SK-N-SH treated with all-trans-retinoic acid at 6 μM for 48 hours (cell line): ENCODE results near the gene RUNDC1.

ENCODE experiments used
- ARNTL ChIP-seq: fragments of 450-650 bp; formaldehyde crosslinking; IDR thresholded peaks from 2 replicates; pipeline ENCODE4 v1.5.0; 2020; ENCODE audit warnings: low read depth, mild to moderate bottlenecking, moderate library complexity, borderline replicate concordance
- ISL1 ChIP-seq: fragments of 250-450 bp; sonication (Bioruptor Pico); IDR thresholded peaks from 2 replicates; pipeline ENCODE4 v2.1.2; 2022; ENCODE audit warnings: mild to moderate bottlenecking, moderate library complexity
- PATZ1 ChIP-seq: fragments of 250-450 bp; sonication (Bioruptor Pico); IDR thresholded peaks from 2 replicates; pipeline ENCODE4 v1.8.0; 2020; ENCODE audit warnings: mild to moderate bottlenecking, moderate library complexity, borderline replicate concordance
- RARB ChIP-seq: fragments of 250-450 bp; sonication (Bioruptor Pico); IDR thresholded peaks from 2 replicates; pipeline ENCODE4 v1.8.0; 2021; ENCODE audit warnings: mild to moderate bottlenecking, moderate library complexity
- TCF4 ChIP-seq: fragments of 250-450 bp; sonication (Bioruptor Pico); IDR thresholded peaks from 2 replicates; pipeline ENCODE4 v1.8.0; 2021; ENCODE audit warnings: mild to moderate bottlenecking, moderate library complexity, borderline replicate concordance
- ZFP3 ChIP-seq: fragments of 250-450 bp; sonication (Bioruptor Pico); IDR thresholded peaks from 2 replicates; pipeline ENCODE4 v1.5.0; 2020; ENCODE audit warnings: mild to moderate bottlenecking, moderate library complexity
- ZNF565 ChIP-seq: fragments of 450-650 bp; formaldehyde crosslinking; conservative IDR thresholded peaks from 2 replicates; pipeline ENCODE4 v1.5.0; 2020; ENCODE audit warnings: low read depth, mild to moderate bottlenecking, moderate library complexity
- ZNF8 ChIP-seq: fragments of 450-650 bp; formaldehyde crosslinking; IDR thresholded peaks from 2 replicates; pipeline ENCODE4 v1.5.0; 2020; ENCODE audit warnings: mild to moderate bottlenecking, moderate library complexity
- TF ChIP-seq, protein P1 (sequence below): fragments of 250-450 bp; sonication (Bioruptor Pico); IDR thresholded peaks from 2 replicates; pipeline ENCODE4 v1.5.1; 2020; ENCODE audit warnings: low read depth, mild to moderate bottlenecking, moderate library complexity
- TF ChIP-seq, protein P2 (sequence below): fragments of 250-450 bp; sonication (Bioruptor Pico); IDR thresholded peaks from 2 replicates; pipeline ENCODE4 v1.8.0; 2021; ENCODE audit warnings: low read depth, mild to moderate bottlenecking, moderate library complexity, borderline replicate concordance

- TF ChIP-seq RARB (CRISPR knock-in tag) (no peak), PATZ1 (CRISPR knock-in tag) (no peak), TCF4 (no peak), ZFP3 (CRISPR knock-in tag) (no peak), ARNTL (no peak), ISL1 (CRISPR knock-in tag) (no peak), ZNF565 (no peak), ZNF8 (CRISPR knock-in tag) (no peak)
- TF ChIP-seq, protein P1, sequence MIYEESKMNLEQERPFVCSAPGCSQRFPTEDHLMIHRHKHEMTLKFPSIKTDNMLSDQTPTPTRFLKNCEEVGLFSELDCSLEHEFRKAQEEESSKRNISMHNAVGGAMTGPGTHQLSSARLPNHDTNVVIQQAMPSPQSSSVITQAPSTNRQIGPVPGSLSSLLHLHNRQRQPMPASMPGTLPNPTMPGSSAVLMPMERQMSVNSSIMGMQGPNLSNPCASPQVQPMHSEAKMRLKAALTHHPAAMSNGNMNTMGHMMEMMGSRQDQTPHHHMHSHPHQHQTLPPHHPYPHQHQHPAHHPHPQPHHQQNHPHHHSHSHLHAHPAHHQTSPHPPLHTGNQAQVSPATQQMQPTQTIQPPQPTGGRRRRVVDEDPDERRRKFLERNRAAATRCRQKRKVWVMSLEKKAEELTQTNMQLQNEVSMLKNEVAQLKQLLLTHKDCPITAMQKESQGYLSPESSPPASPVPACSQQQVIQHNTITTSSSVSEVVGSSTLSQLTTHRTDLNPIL (CRISPR knock-in tag) = no peak
- TF ChIP-seq, protein P2, sequence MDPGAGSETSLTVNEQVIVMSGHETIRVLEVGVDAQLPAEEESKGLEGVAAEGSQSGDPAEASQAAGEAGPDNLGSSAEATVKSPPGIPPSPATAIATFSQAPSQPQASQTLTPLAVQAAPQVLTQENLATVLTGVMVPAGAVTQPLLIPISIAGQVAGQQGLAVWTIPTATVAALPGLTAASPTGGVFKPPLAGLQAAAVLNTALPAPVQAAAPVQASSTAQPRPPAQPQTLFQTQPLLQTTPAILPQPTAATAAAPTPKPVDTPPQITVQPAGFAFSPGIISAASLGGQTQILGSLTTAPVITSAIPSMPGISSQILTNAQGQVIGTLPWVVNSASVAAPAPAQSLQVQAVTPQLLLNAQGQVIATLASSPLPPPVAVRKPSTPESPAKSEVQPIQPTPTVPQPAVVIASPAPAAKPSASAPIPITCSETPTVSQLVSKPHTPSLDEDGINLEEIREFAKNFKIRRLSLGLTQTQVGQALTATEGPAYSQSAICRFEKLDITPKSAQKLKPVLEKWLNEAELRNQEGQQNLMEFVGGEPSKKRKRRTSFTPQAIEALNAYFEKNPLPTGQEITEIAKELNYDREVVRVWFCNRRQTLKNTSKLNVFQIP (CRISPR knock-in tag) = no peak
Observed at GRCh38 chr17:42991471-42991870, 11.1 kb downstream of the RUNDC1 start.
